Measurements from ENCODE around the gene OR6K6. TPM values are rescaled to one million over a fixed set of nuclear protein-coding genes. Genes with fewer than 3 reads are reported as not detected.

OR6K6 gene
- not detected for total RNA-seq

GRCh38 chr1:158754420-158754819 is at the start of gene OR6K6:
OR6K6 (plus strand) TSS chr1:158754720; CDS start chr1:158754888, 168 bp downstream.
- no peaks in the 10 kb centered on the region for H3K4me1 Mint-ChIP-seq
- no peak within 1 kb of the TSS for H3K4me3 Mint-ChIP-seq
- H3K36me3 Mint-ChIP-seq, result no peaks in the 10 kb centered on the region
- DNase-seq, result no peak
- H3K27ac Mint-ChIP-seq, result no peak within 1 kb of the TSS
- H3K27me3 Mint-ChIP-seq, result peaks cover 2% of the 10 kb centered on the region
- POLR2A ChIA-PET, result no interaction called here
- H3K9me3 Mint-ChIP-seq, result no peaks in the 10 kb centered on the region
- ATAC-seq (ENCODE audit: low read depth), result no peak

- DNase-seq (no peak), ATAC-seq (ENCODE audit: low read depth) (no peak)
- Mint-ChIP-seq H3K4me1 (no peaks in the 10 kb centered on the region), H3K4me3 (no peak overlapping the region), H3K27me3 (peaks cover 4% of the 10 kb centered on the region), H3K9me3 (no peaks in the 10 kb centered on the region), H3K27ac (no peak overlapping the region), H3K36me3 (no peaks in the 10 kb centered on the region)
- POLR2A ChIA-PET, result no interaction called here
These were observed 48.4 kb upstream of the OR6K6 start for GRCh38 chr1:158706096-158706495.

GRCh38 chr1:158711098-158711497 is 43.4 kb upstream of the OR6K6 start:
- no peak for DNase-seq
- POLR2A ChIA-PET, result no interaction called here
- H3K27ac Mint-ChIP-seq, result no peak overlapping the region
- H3K36me3 Mint-ChIP-seq, result no peaks in the 10 kb centered on the region
- H3K4me1 Mint-ChIP-seq, result no peaks in the 10 kb centered on the region
- H3K4me3 Mint-ChIP-seq, result no peak overlapping the region
- H3K9me3 Mint-ChIP-seq, result no peaks in the 10 kb centered on the region
- no peak for ATAC-seq (ENCODE audit: low read depth)
- peaks cover 21% of the 10 kb centered on the region for H3K27me3 Mint-ChIP-seq

- H3K4me1 Mint-ChIP-seq, result no peaks in the 10 kb centered on the region
- H3K27ac Mint-ChIP-seq, result no peak overlapping the region
- DNase-seq, result no peak
- H3K36me3 Mint-ChIP-seq, result no peaks in the 10 kb centered on the region
- POLR2A ChIA-PET, result no interaction called here
- H3K4me3 Mint-ChIP-seq, result no peak overlapping the region
- H3K9me3 Mint-ChIP-seq, result no peaks in the 10 kb centered on the region
- peaks cover 17% of the 10 kb centered on the region for H3K27me3 Mint-ChIP-seq
- no peak for ATAC-seq (ENCODE audit: low read depth)
These were observed 39.8 kb upstream of the OR6K6 start for GRCh38 chr1:158714754-158715153.

- DNase-seq, result no peak
- H3K4me1 Mint-ChIP-seq, result no peaks in the 10 kb centered on the region
- no peak overlapping the region for H3K27ac Mint-ChIP-seq
- H3K36me3 Mint-ChIP-seq, result no peaks in the 10 kb centered on the region
- no peak overlapping the region for H3K4me3 Mint-ChIP-seq
- peaks cover 23% of the 10 kb centered on the region for H3K27me3 Mint-ChIP-seq
- no peaks in the 10 kb centered on the region for H3K9me3 Mint-ChIP-seq
- POLR2A ChIA-PET, result no interaction called here
- no peak for ATAC-seq (ENCODE audit: low read depth)
These were observed 38.2 kb upstream of the OR6K6 start for GRCh38 chr1:158716335-158716734.

GRCh38 chr1:158717344-158717743 is 37.2 kb upstream of the OR6K6 start:
- POLR2A ChIA-PET, result no interaction called here
- no peaks in the 10 kb centered on the region for H3K4me1 Mint-ChIP-seq

GRCh38 chr1:158719664-158720063 is 34.9 kb upstream of the OR6K6 start:
- POLR2A ChIA-PET, result no interaction called here

More at GRCh38 chr1:158717344-158717743, 37.2 kb upstream of the OR6K6 start:
- ATAC-seq (ENCODE audit: low read depth), result no peak
- Mint-ChIP-seq H3K9me3 (no peaks in the 10 kb centered on the region), H3K36me3 (no peaks in the 10 kb centered on the region), H3K27ac (no peak overlapping the region), H3K27me3 (peaks cover 23% of the 10 kb centered on the region), H3K4me3 (no peak overlapping the region)
- DNase-seq, result no peak

GRCh38 chr1:158720620-158721019 is 33.9 kb upstream of the OR6K6 start, which contains the start of gene OR6K3:
OR6K3 (minus strand) TSS chr1:158720720; CDS start chr1:158718115, 2,605 bp downstream.
- ATAC-seq (ENCODE audit: low read depth), result no peak
- Mint-ChIP-seq H3K9me3 (no peaks in the 10 kb centered on the region), H3K4me3 (no peak within 1 kb of the TSS), H3K27ac (no peak within 1 kb of the TSS), H3K36me3 (no peaks in the 10 kb centered on the region), H3K4me1 (no peaks in the 10 kb centered on the region), H3K27me3 (peaks cover 22% of the 10 kb centered on the region)
- no peak for DNase-seq
- POLR2A ChIA-PET, result no interaction called here

More at GRCh38 chr1:158719664-158720063, 34.9 kb upstream of the OR6K6 start:
- H3K27ac Mint-ChIP-seq, result no peak overlapping the region
- ATAC-seq (ENCODE audit: low read depth), result no peak
- no peaks in the 10 kb centered on the region for H3K36me3 Mint-ChIP-seq
- H3K4me1 Mint-ChIP-seq, result no peaks in the 10 kb centered on the region
- no peak for DNase-seq
- no peak overlapping the region for H3K4me3 Mint-ChIP-seq
- H3K9me3 Mint-ChIP-seq, result no peaks in the 10 kb centered on the region
- peaks cover 23% of the 10 kb centered on the region for H3K27me3 Mint-ChIP-seq

GRCh38 chr1:158724442-158724841 is 30.1 kb upstream of the OR6K6 start:
- H3K4me1 Mint-ChIP-seq, result no peaks in the 10 kb centered on the region
- POLR2A ChIA-PET, result no interaction called here
- no peak for DNase-seq
- H3K27ac Mint-ChIP-seq, result no peak overlapping the region
- no peak for ATAC-seq (ENCODE audit: low read depth)
- H3K36me3 Mint-ChIP-seq, result no peaks in the 10 kb centered on the region
- H3K9me3 Mint-ChIP-seq, result no peaks in the 10 kb centered on the region
- H3K4me3 Mint-ChIP-seq, result no peak overlapping the region
- H3K27me3 Mint-ChIP-seq, result peaks cover 22% of the 10 kb centered on the region

GRCh38 chr1:158728510-158729225 is 25.9 kb upstream of the OR6K6 start:
- DNase-seq (no peak), ATAC-seq (ENCODE audit: low read depth) (no peak)
- H3K4me3 Mint-ChIP-seq, result no peak overlapping the region
- no peaks in the 10 kb centered on the region for H3K9me3 Mint-ChIP-seq
- POLR2A ChIA-PET, result no interaction called here
- no peaks in the 10 kb centered on the region for H3K4me1 Mint-ChIP-seq
- peaks cover 8% of the 10 kb centered on the region for H3K27me3 Mint-ChIP-seq
- H3K36me3 Mint-ChIP-seq, result no peaks in the 10 kb centered on the region
- H3K27ac Mint-ChIP-seq, result no peak overlapping the region

GRCh38 chr1:158730453-158730852 is 24.1 kb upstream of the OR6K6 start:
- H3K27me3 Mint-ChIP-seq, result peaks cover 4% of the 10 kb centered on the region
- no peaks in the 10 kb centered on the region for H3K36me3 Mint-ChIP-seq
- no peak for ATAC-seq (ENCODE audit: low read depth)
- DNase-seq, result no peak
- no peak overlapping the region for H3K4me3 Mint-ChIP-seq
- no peaks in the 10 kb centered on the region for H3K9me3 Mint-ChIP-seq
- H3K27ac Mint-ChIP-seq, result no peak overlapping the region
- POLR2A ChIA-PET, result no interaction called here
- no peaks in the 10 kb centered on the region for H3K4me1 Mint-ChIP-seq

GRCh38 chr1:158731707-158732106 is 22.8 kb upstream of the OR6K6 start:
- ATAC-seq (ENCODE audit: low read depth) (no peak), DNase-seq (no peak)
- Mint-ChIP-seq H3K4me1 (no peaks in the 10 kb centered on the region), H3K27me3 (peaks cover 2% of the 10 kb centered on the region), H3K4me3 (no peak overlapping the region), H3K36me3 (no peaks in the 10 kb centered on the region), H3K27ac (no peak overlapping the region), H3K9me3 (no peaks in the 10 kb centered on the region)
- POLR2A ChIA-PET, result no interaction called here

GRCh38 chr1:158732524-158732923 is 22.0 kb upstream of the OR6K6 start:
- Mint-ChIP-seq H3K27me3 (peaks cover 4% of the 10 kb centered on the region), H3K4me3 (no peak overlapping the region), H3K4me1 (no peaks in the 10 kb centered on the region), H3K27ac (no peak overlapping the region), H3K9me3 (no peaks in the 10 kb centered on the region), H3K36me3 (no peaks in the 10 kb centered on the region)
- DNase-seq, result no peak
- POLR2A ChIA-PET, result no interaction called here
- no peak for ATAC-seq (ENCODE audit: low read depth)

GRCh38 chr1:158735848-158736247 is 18.7 kb upstream of the OR6K6 start:
- POLR2A ChIA-PET, result no interaction called here
- Mint-ChIP-seq H3K4me3 (no peak overlapping the region), H3K27me3 (peaks cover 7% of the 10 kb centered on the region), H3K36me3 (no peaks in the 10 kb centered on the region), H3K4me1 (no peaks in the 10 kb centered on the region), H3K9me3 (no peaks in the 10 kb centered on the region), H3K27ac (no peak overlapping the region)
- ATAC-seq (ENCODE audit: low read depth) (no peak), DNase-seq (no peak)
